ENCODE data around the gene C4orf54. TPM values are rescaled to one million over a fixed set of nuclear protein-coding genes. Genes with fewer than 3 reads are reported as not detected.

C4orf54 gene
- total RNA-seq, 1 experiment from 2014 or later = not detected

DNA sequence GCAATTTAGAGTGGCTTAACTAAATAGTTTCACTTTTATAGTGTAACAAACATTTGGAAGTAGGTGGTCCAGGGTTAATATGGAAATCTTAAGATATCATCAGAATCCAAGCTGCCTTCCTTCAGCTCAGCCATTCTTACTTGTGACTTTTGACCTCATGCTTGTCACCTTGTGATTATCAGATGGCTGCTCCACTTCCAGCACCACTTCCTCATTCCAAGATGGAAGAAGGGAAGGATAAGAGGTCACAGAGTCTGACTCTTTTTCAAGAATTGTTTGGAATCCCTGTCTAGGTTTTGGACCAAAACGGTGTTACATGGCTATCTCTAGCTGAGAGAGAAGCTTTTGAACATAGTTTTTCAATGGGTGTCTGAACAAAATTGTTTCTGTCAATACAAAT lies 43.1 kb downstream of the C4orf54 start:
- POLR2A ChIA-PET = no interaction called here
- no peaks in the 10 kb centered on the region for H3K4me1 ChIP-seq (ENCODE audit: control insufficient read depth, insufficient read depth, low read length)
- no peaks in the 10 kb centered on the region for H3K9me3 ChIP-seq (ENCODE audit: control insufficient read depth, insufficient read depth, low read depth, low read length)
- no peaks in the 10 kb centered on the region for H3K27me3 ChIP-seq (ENCODE audit: control insufficient read depth, insufficient read depth, low read length)
- ATAC-seq (no peak), DNase-seq (ENCODE audit: low read depth, low spot score) (no peak)
- TF ChIP-seq POLR2AphosphoS5 (IDR thresholded peaks at IDR 0.05; ENCODE audit: low read depth, low read length) (no peak), SIN3A (IDR thresholded peaks at IDR 0.05; ENCODE audit: borderline replicate concordance, insufficient read depth, low read depth, low read length) (no peak)
- TF ChIP-seq, protein P1, sequence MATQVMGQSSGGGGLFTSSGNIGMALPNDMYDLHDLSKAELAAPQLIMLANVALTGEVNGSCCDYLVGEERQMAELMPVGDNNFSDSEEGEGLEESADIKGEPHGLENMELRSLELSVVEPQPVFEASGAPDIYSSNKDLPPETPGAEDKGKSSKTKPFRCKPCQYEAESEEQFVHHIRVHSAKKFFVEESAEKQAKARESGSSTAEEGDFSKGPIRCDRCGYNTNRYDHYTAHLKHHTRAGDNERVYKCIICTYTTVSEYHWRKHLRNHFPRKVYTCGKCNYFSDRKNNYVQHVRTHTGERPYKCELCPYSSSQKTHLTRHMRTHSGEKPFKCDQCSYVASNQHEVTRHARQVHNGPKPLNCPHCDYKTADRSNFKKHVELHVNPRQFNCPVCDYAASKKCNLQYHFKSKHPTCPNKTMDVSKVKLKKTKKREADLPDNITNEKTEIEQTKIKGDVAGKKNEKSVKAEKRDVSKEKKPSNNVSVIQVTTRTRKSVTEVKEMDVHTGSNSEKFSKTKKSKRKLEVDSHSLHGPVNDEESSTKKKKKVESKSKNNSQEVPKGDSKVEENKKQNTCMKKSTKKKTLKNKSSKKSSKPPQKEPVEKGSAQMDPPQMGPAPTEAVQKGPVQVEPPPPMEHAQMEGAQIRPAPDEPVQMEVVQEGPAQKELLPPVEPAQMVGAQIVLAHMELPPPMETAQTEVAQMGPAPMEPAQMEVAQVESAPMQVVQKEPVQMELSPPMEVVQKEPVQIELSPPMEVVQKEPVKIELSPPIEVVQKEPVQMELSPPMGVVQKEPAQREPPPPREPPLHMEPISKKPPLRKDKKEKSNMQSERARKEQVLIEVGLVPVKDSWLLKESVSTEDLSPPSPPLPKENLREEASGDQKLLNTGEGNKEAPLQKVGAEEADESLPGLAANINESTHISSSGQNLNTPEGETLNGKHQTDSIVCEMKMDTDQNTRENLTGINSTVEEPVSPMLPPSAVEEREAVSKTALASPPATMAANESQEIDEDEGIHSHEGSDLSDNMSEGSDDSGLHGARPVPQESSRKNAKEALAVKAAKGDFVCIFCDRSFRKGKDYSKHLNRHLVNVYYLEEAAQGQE (IDR thresholded peaks at IDR 0.05; ENCODE audit: insufficient read depth in 1 of 2, low read depth in 2 of 2, low read length in 1 of 2) = no peak
- no peak overlapping the region for H3K27ac ChIP-seq (ENCODE audit: low read length)
- no peaks in the 10 kb centered on the region; the same call in 1 of the 2 replicates for H3K36me3 ChIP-seq (ENCODE audit: control insufficient read depth, insufficient read depth, low read length)
- in situ Hi-C loops (cut with HindIII; ENCODE audit: low pct_unique_long_range_greater_than_20kb, low sequenced_read_pairs) (no loop called here), intact Hi-C loops (cut with micrococcal nuclease; ENCODE audit: unreplicated experiment) (no loop called here)
- CTCF ChIA-PET = no interaction called here
- no TSS peak for BruUV-seq (replicated peaks)
- no peak overlapping the region for H3K4me3 ChIP-seq (ENCODE audit: low read depth in 2 of 2, low read length in 2 of 2)

DNA sequence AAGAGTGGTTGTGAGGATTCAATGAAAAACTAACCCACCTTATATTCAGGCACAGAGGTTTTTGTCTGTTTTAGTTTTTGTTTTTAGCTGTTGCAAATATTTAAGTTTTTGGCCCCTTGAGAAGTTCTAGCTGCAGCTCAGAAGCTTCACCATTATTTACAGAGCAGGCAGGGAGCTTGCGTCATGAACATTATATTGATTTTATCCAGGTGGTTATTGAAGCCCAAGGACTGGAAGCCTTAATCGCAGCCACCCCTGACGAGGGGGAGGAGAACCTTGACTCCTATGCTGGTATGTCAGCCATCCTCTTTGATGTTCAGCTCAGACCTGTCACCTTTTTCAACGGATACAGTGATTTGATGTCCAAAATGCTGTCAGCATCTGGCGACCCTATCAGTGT lies 44.9 kb downstream of the C4orf54 start:
- CTCF ChIA-PET = no interaction called here

More for the DNA sequence above, 44.9 kb downstream of the C4orf54 start:
- DNase-seq (ENCODE audit: low read depth, low spot score) (no peak), ATAC-seq (no peak)
- H3K27me3 ChIP-seq (ENCODE audit: control insufficient read depth, insufficient read depth, low read length) = no peaks in the 10 kb centered on the region
- no peaks in the 10 kb centered on the region for H3K9me3 ChIP-seq (ENCODE audit: control insufficient read depth, insufficient read depth, low read depth, low read length)
- in situ Hi-C loops (cut with HindIII; ENCODE audit: low pct_unique_long_range_greater_than_20kb, low sequenced_read_pairs) (no loop called here), intact Hi-C loops (cut with micrococcal nuclease; ENCODE audit: unreplicated experiment) (no loop called here)
- no peak overlapping the region for H3K27ac ChIP-seq (ENCODE audit: low read length)
- POLR2A ChIA-PET = no interaction called here
- no peaks in the 10 kb centered on the region for H3K4me1 ChIP-seq (ENCODE audit: control insufficient read depth, insufficient read depth, low read length)
- H3K4me3 ChIP-seq (ENCODE audit: low read depth in 2 of 2, low read length in 2 of 2) = no peak overlapping the region
- no TSS peak for BruUV-seq (replicated peaks)
- no peak for TF ChIP-seq TCF7L2 (IDR thresholded peaks at IDR 0.05; ENCODE audit: low read depth, low read length)
- no peak for TF ChIP-seq SIN3A (IDR thresholded peaks at IDR 0.05; ENCODE audit: borderline replicate concordance, insufficient read depth, low read depth, low read length)
- TF ChIP-seq, protein P2, sequence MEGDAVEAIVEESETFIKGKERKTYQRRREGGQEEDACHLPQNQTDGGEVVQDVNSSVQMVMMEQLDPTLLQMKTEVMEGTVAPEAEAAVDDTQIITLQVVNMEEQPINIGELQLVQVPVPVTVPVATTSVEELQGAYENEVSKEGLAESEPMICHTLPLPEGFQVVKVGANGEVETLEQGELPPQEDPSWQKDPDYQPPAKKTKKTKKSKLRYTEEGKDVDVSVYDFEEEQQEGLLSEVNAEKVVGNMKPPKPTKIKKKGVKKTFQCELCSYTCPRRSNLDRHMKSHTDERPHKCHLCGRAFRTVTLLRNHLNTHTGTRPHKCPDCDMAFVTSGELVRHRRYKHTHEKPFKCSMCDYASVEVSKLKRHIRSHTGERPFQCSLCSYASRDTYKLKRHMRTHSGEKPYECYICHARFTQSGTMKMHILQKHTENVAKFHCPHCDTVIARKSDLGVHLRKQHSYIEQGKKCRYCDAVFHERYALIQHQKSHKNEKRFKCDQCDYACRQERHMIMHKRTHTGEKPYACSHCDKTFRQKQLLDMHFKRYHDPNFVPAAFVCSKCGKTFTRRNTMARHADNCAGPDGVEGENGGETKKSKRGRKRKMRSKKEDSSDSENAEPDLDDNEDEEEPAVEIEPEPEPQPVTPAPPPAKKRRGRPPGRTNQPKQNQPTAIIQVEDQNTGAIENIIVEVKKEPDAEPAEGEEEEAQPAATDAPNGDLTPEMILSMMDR (IDR thresholded peaks at IDR 0.05) = no peak
- TF ChIP-seq, protein P1 (IDR thresholded peaks at IDR 0.05; ENCODE audit: insufficient read depth in 1 of 2, low read depth in 2 of 2, low read length in 1 of 2) = no peak
- no peak for TF ChIP-seq POLR2AphosphoS5 (IDR thresholded peaks at IDR 0.05; ENCODE audit: low read depth, low read length)
- H3K36me3 ChIP-seq (ENCODE audit: control insufficient read depth, insufficient read depth, low read length) = no peaks in the 10 kb centered on the region; the same call in 1 of the 2 replicates
